GDM1 (cell line): ENCODE results near the gene MMP25.
A peak's percentile ranks its signal among the peaks of the same experiment; 100 is the strongest.

Experiments used
- DNase-seq: peaks from one replicate; lab custom pipeline; 2025; lab: John Stamatoyannopoulos, UW

MMP25 gene

GRCh38 chr16:3017344-3017743, 29.0 kb upstream of the MMP25 start:
- no peak for DNase-seq

GRCh38 chr16:3017794-3018506, 28.4 kb upstream of the MMP25 start, which contains the start of gene CLDN6:
Gene CLDN6 (minus strand): TSS chr16:3018183. CDS start chr16:3016021, 2,162 bp downstream.
- no peak for DNase-seq

GRCh38 chr16:3019594-3020246, 26.6 kb upstream of the MMP25 start:
- DNase-seq: no peak

GRCh38 chr16:3020247-3020603, 26.1 kb upstream of the MMP25 start, which contains the start of gene TNFRSF12A:
Gene TNFRSF12A (plus strand): TSS chr16:3020368. CDS start chr16:3020398, 30 bp downstream.
- peak; percentile 76 for DNase-seq

GRCh38 chr16:3020604-3021448, 25.5 kb upstream of the MMP25 start:
- no peak for DNase-seq

- DNase-seq: peak; percentile 53
These were observed 24.7 kb upstream of the MMP25 start for GRCh38 chr16:3021449-3022207.

- DNase-seq: no peak
These were observed 24.1 kb upstream of the MMP25 start for GRCh38 chr16:3022208-3022683.

- peak; percentile 14 for DNase-seq
These were observed 23.5 kb upstream of the MMP25 start for GRCh38 chr16:3022684-3023414.

- no peak for DNase-seq
These were observed 23.0 kb upstream of the MMP25 start for GRCh38 chr16:3023415-3023668.

- peak; percentile 96 for DNase-seq
These were observed 22.5 kb upstream of the MMP25 start, which contains the start of the genes HCFC1R1 and THOC6 for GRCh38 chr16:3023669-3024478. Gene HCFC1R1 (minus strand): TSS chr16:3023942. CDS start chr16:3023941, 1 bp downstream. Gene THOC6 (plus strand): TSS chr16:3024035. CDS start chr16:3024327, 292 bp downstream.

GRCh38 chr16:3025032-3026002, 21.0 kb upstream of the MMP25 start:
- no peak for DNase-seq

GRCh38 chr16:3026003-3026378, 20.4 kb upstream of the MMP25 start:
- DNase-seq: no peak

- no peak for DNase-seq
These were observed 19.5 kb upstream of the MMP25 start for GRCh38 chr16:3026609-3027488.

GRCh38 chr16:3027489-3027795, 18.9 kb upstream of the MMP25 start:
- DNase-seq: no peak

GRCh38 chr16:3027983-3028715, 18.2 kb upstream of the MMP25 start:
- DNase-seq: peak; percentile 81

GRCh38 chr16:3028716-3029319, 17.5 kb upstream of the MMP25 start:
- no peak for DNase-seq
